ENCODE data around the gene BCL2L1. TPM values are rescaled to one million over a fixed set of nuclear protein-coding genes. Genes with fewer than 3 reads are reported as not detected.

The BCL2L1 gene
- total RNA-seq, 1 experiment from 2014 or later = 226 TPM

- no peak for ATAC-seq
- Histone ChIP-seq H4K20me1 (ENCODE audit: insufficient read depth) (no peaks in the 10 kb centered on the region), H3K36me3 (ENCODE audit: control insufficient read depth in 1 of 2, insufficient read depth in 2 of 2, low read length in 2 of 2) (peaks cover 0 to 33% of the 10 kb centered on the region in 2 experiments; a peak in 3 of 4 replicates), H3K4me2 (ENCODE audit: low read length) (peak overlapping the region; percentile 94), H3K27ac (ENCODE audit: low read depth, low read length) (peak overlapping the region; percentile 98), H3K4me3 (replicated peaks in 1 of 2; ENCODE audit: low read depth in 1 of 2, low read length in 2 of 2) (peak overlapping the region; percentile 82 to 87), H3K9me3 (ENCODE audit: control insufficient read depth in 1 of 2, insufficient read depth in 1 of 2, low read depth in 1 of 2, low read length in 2 of 2) (no peaks in the 10 kb centered on the region), H3K4me1 (ENCODE audit: control insufficient read depth in 1 of 2, insufficient read depth in 2 of 2, low read length in 2 of 2) (peaks cover 47 to 75% of the 10 kb centered on the region in 2 experiments), H3K9me2 (ENCODE audit: insufficient read depth) (no peaks in the 10 kb centered on the region), H3K79me2 (ENCODE audit: insufficient read depth, low read length) (peaks cover 53% of the 10 kb centered on the region), H3K27me3 (ENCODE audit: insufficient read depth, low read length) (no peaks in the 10 kb centered on the region), H3K9ac (ENCODE audit: low read length) (peak overlapping the region; percentile 96), H2AFZ (ENCODE audit: low read depth, low read length, poor library complexity, severe bottlenecking) (no peak overlapping the region)
- CTCF ChIA-PET = interaction anchor here (0.6 to 3.6 kb wide), 21 partner anchors 9 to 262 kb away, joined by 3 to 127 read pairs (median 9); partner anchors contain the start of gene TPX2
- no peak for DNase-seq (ENCODE audit: low read depth, low spot score)
- POLR2A ChIA-PET = interaction anchor here (0.7 to 4.3 kb wide), 17 partner anchors 10 to 162 kb away, joined by 3 to 33 read pairs (median 6); partner anchors contain the start of genes ID1 and TPX2
- intact Hi-C loops (cut with micrococcal nuclease) = loop anchor here (1.0 to 5.0 kb wide), 3 partner anchors 27 to 161 kb away; no protein-coding TSS in a partner anchor
- BruUV-seq (replicated peaks) = TSS peak; percentile 72
- RAD21 ChIA-PET (ENCODE audit: low non-redundant PET in 1 of 2, low total read pairs in 2 of 2, uncharacterized antibody in 2 of 2, unreplicated experiment in 2 of 2) = interaction anchor here (0.5 to 2.0 kb wide), 8 partner anchors 48 to 173 kb away, joined by 3 to 24 read pairs (median 8); no protein-coding TSS in a partner anchor
- TF ChIP-seq SP1 (IDR thresholded peaks at IDR 0.05; ENCODE audit: low read depth) (no peak), MAX (IDR thresholded peaks at IDR 0.05) (no peak), POLR2AphosphoS5 (IDR thresholded peaks at IDR 0.05; ENCODE audit: low read depth, low read length) (no peak), ZBTB33 (IDR thresholded peaks at IDR 0.05; ENCODE audit: extremely low read depth, insufficient replicate concordance, low read length) (no peak), SIN3A (IDR thresholded peaks at IDR 0.05; ENCODE audit: low read depth) (no peak), CEBPB (IDR thresholded peaks at IDR 0.05; ENCODE audit: low read depth) (no peak), JUND (IDR thresholded peaks at IDR 0.05) (no peak), EZH2 (IDR thresholded peaks at IDR 0.05) (no peak), EZH2phosphoT487 (IDR thresholded peaks at IDR 0.05; ENCODE audit: borderline replicate concordance) (no peak)
Measured at GRCh38 chr20:31723069-31723318, 326 bp upstream of the BCL2L1 start.

Measured in HCT116 (cell line).